ENCODE measurements around the gene EBF4. TPM values are rescaled to one million over a fixed set of nuclear protein-coding genes. Genes with fewer than 3 reads are reported as not detected.

The EBF4 gene
- polyA plus RNA-seq, 1 donor from 2014 or later = 13.2 TPM

GRCh38 chr20:2756056-2756611 is 63.6 kb downstream of the EBF4 start:
- Histone ChIP-seq H3K27me3 (ENCODE audit: insufficient read depth, low read depth, low read length) (peaks cover 33% of the 10 kb centered on the region), H3K36me3 (ENCODE audit: insufficient read depth, low read length) (no peaks in the 10 kb centered on the region), H3K4me3 (ENCODE audit: low read length) (no peak overlapping the region), H3F3A (ENCODE audit: insufficient read depth, low read length, poor library complexity, severe bottlenecking) (no peaks in the 10 kb centered on the region), H4K20me1 (ENCODE audit: insufficient read depth) (no peaks in the 10 kb centered on the region), H3K79me2 (replicated peaks; ENCODE audit: insufficient read depth, low read length) (no peaks in the 10 kb centered on the region), H3K9ac (ENCODE audit: low read length) (no peak overlapping the region), H3K27ac (ENCODE audit: low read length) (no peak overlapping the region), H3K9me3 (ENCODE audit: low read length) (no peaks in the 10 kb centered on the region), H2AFZ (ENCODE audit: low read depth, low read length) (no peak overlapping the region), H3K4me2 (ENCODE audit: low read length) (no peak overlapping the region), H3K9me2 (ENCODE audit: insufficient read depth, low read length) (no peaks in the 10 kb centered on the region)
- TF ChIP-seq SMC3 (conservative IDR thresholded peaks at IDR 0.05; ENCODE audit: poor library complexity) (peak; percentile 45), RAD21 (conservative IDR thresholded peaks at IDR 0.05) (peak; percentile 50), CTCF (IDR thresholded peaks at IDR 0.05; ENCODE audit: poor library complexity, severe bottlenecking) (peak; percentile 50), MXI1 (conservative IDR thresholded peaks at IDR 0.05; ENCODE audit: poor library complexity, severe bottlenecking) (no peak)

GRCh38 chr20:2757001-2757400 is 64.4 kb downstream of the EBF4 start:
- Histone ChIP-seq H3K4me3 (ENCODE audit: low read length) (no peak overlapping the region), H3K79me2 (replicated peaks; ENCODE audit: insufficient read depth, low read length) (no peaks in the 10 kb centered on the region), H2AFZ (ENCODE audit: low read depth, low read length) (no peak overlapping the region), H3K27me3 (ENCODE audit: insufficient read depth, low read depth, low read length) (peaks cover 25% of the 10 kb centered on the region), H3K9me3 (ENCODE audit: low read length) (no peaks in the 10 kb centered on the region), H3K9me2 (ENCODE audit: insufficient read depth, low read length) (no peaks in the 10 kb centered on the region), H3F3A (ENCODE audit: insufficient read depth, low read length, poor library complexity, severe bottlenecking) (no peaks in the 10 kb centered on the region), H3K27ac (ENCODE audit: low read length) (no peak overlapping the region), H3K4me2 (ENCODE audit: low read length) (no peak overlapping the region), H3K36me3 (ENCODE audit: insufficient read depth, low read length) (no peaks in the 10 kb centered on the region), H3K9ac (ENCODE audit: low read length) (no peak overlapping the region), H4K20me1 (ENCODE audit: insufficient read depth) (no peaks in the 10 kb centered on the region)
- TF ChIP-seq EZH2 (IDR thresholded peaks at IDR 0.05; ENCODE audit: borderline replicate concordance, insufficient read depth, low read length, poor library complexity, severe bottlenecking) (no peak), SMC3 (conservative IDR thresholded peaks at IDR 0.05; ENCODE audit: poor library complexity) (no peak), RAD21 (conservative IDR thresholded peaks at IDR 0.05) (no peak), TAF1 (IDR thresholded peaks at IDR 0.05; ENCODE audit: low read depth) (no peak), MXI1 (conservative IDR thresholded peaks at IDR 0.05; ENCODE audit: poor library complexity, severe bottlenecking) (no peak), REST (IDR thresholded peaks at IDR 0.05; ENCODE audit: borderline replicate concordance) (no peak), POLR2AphosphoS5 (IDR thresholded peaks at IDR 0.05) (no peak), CTCF (IDR thresholded peaks at IDR 0.05; ENCODE audit: poor library complexity, severe bottlenecking) (no peak), EP300 (conservative IDR thresholded peaks at IDR 0.05; ENCODE audit: poor library complexity, severe bottlenecking) (no peak)

Data from neural cell (in vitro differentiated cells).